ENCODE data around the gene NSMCE3.
"Not testable (repeated sequence)": the region's sequence is repeated elsewhere in the genome, so short reads cannot be mapped to it uniquely, and the experiment has no call there.

NSMCE3 gene

GRCh38 chr15:29241207-29241606 is 28.4 kb downstream of the NSMCE3 start:
- H3K4me2 ChIP-seq (ENCODE audit: low read length) = no peak overlapping the region
- H3K9me3 ChIP-seq (replicated peaks; ENCODE audit: low read length) = no peaks in the 10 kb centered on the region
- no peaks in the 10 kb centered on the region for H3K36me3 ChIP-seq (ENCODE audit: insufficient read depth, low read length)
- H3K27me3 ChIP-seq (ENCODE audit: control insufficient read depth, insufficient read depth, low read length) = no peaks in the 10 kb centered on the region
- H3K4me1 ChIP-seq (ENCODE audit: control insufficient read depth, insufficient read depth, low read length) = no peaks in the 10 kb centered on the region
- no peak overlapping the region for H3K9ac ChIP-seq (ENCODE audit: low read depth, low read length)
- no peak overlapping the region for H3K4me3 ChIP-seq (ENCODE audit: low read length)

DNA sequence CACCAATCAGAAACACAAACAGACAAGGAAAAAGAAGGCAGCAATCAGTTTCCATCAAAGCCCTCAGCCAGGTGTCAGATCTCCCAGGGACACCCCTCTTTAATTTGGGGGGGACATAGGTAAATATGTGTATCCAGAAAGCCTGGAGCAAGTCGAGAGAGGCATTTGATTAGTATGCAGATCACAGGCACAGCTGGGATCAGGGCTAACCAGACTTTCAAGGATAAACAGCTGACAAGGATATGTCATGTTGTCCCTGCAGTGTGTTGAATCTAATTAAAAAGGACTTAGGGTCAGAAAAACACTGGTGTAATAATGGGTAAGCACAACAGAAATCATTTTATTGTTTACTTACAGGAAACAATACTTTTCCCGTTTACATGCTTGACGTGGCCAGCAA is 30.2 kb downstream of the NSMCE3 start:
- Histone ChIP-seq H3K4me2 (ENCODE audit: low read length) (no peak overlapping the region), H3K9me3 (replicated peaks; ENCODE audit: low read length) (no peaks in the 10 kb centered on the region), H3K4me3 (ENCODE audit: low read length) (no peak overlapping the region), H3K9ac (ENCODE audit: low read depth, low read length) (no peak overlapping the region), H3K4me1 (ENCODE audit: control insufficient read depth, insufficient read depth, low read length) (no peaks in the 10 kb centered on the region), H3K27me3 (ENCODE audit: control insufficient read depth, insufficient read depth, low read length) (no peaks in the 10 kb centered on the region), H3K36me3 (ENCODE audit: insufficient read depth, low read length) (no peaks in the 10 kb centered on the region)

GRCh38 chr15:29233566-29233965 is 36.1 kb downstream of the NSMCE3 start:
- Histone ChIP-seq H3K9me3 (replicated peaks; ENCODE audit: low read length) (no peaks in the 10 kb centered on the region), H3K9ac (ENCODE audit: low read depth, low read length) (no peak overlapping the region), H3K4me3 (ENCODE audit: low read length) (no peak overlapping the region), H3K4me1 (ENCODE audit: control insufficient read depth, insufficient read depth, low read length) (no peaks in the 10 kb centered on the region), H3K36me3 (ENCODE audit: insufficient read depth, low read length) (no peaks in the 10 kb centered on the region), H3K27me3 (ENCODE audit: control insufficient read depth, insufficient read depth, low read length) (peaks cover 2% of the 10 kb centered on the region), H3K4me2 (ENCODE audit: low read length) (no peak overlapping the region)

- Histone ChIP-seq H3K27me3 (ENCODE audit: control insufficient read depth, insufficient read depth, low read length) (peaks cover 4% of the 10 kb centered on the region), H3K4me3 (ENCODE audit: low read length) (no peak overlapping the region), H3K9me3 (replicated peaks; ENCODE audit: low read length) (no peaks in the 10 kb centered on the region), H3K4me2 (ENCODE audit: low read length) (no peak overlapping the region), H3K4me1 (ENCODE audit: control insufficient read depth, insufficient read depth, low read length) (no peaks in the 10 kb centered on the region), H3K9ac (ENCODE audit: low read depth, low read length) (no peak overlapping the region), H3K36me3 (ENCODE audit: insufficient read depth, low read length) (no peaks in the 10 kb centered on the region)
Measured at GRCh38 chr15:29226436-29227208, 43.0 kb downstream of the NSMCE3 start.

DNA sequence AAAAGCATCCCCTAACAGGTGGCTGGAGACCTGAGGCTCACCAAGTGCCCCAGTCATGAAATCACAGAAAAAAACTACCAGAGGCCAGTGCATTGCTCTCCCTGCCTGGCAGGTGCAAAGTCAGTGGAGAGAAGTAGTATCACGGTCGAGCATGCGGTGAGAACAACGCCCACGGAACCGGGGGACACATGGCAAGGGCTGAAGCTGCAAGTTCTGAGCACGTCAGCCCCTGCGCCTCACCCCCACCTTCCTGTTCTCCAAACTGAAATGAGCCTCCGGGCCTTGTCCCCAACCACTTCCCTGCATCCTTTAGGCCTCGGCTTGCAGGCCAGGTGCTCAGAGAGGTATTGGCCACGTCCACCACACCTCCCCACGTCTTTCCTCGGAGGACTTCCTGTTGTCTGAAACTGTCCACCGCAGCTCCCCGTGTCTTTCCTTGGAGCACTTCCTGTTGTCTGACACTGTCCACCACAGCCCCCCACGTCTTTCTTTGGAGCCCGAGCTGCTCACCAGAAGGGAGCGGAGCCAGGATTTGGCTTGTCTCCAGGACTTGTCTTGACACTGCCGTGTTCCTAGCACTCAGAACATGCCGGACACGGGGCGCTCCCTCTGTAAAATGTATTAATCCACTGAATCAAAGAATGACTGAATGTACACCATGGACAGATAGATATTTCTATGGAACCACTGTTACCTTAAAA is 43.9 kb downstream of the NSMCE3 start:
- no peaks in the 10 kb centered on the region for H3K36me3 ChIP-seq (ENCODE audit: insufficient read depth, low read length)
- H3K9me3 ChIP-seq (replicated peaks; ENCODE audit: low read length) = no peaks in the 10 kb centered on the region
- no peak overlapping the region for H3K9ac ChIP-seq (ENCODE audit: low read depth, low read length)
- peaks cover 4% of the 10 kb centered on the region for H3K27me3 ChIP-seq (ENCODE audit: control insufficient read depth, insufficient read depth, low read length)
- H3K4me1 ChIP-seq (ENCODE audit: control insufficient read depth, insufficient read depth, low read length) = no peaks in the 10 kb centered on the region
- H3K4me2 ChIP-seq (ENCODE audit: low read length) = no peak overlapping the region
- no peak overlapping the region for H3K4me3 ChIP-seq (ENCODE audit: low read length)

- H3K4me2 ChIP-seq (ENCODE audit: low read length); H3K4me3 ChIP-seq (ENCODE audit: low read length); H3K27me3 ChIP-seq (ENCODE audit: control insufficient read depth, insufficient read depth, low read length); H3K4me1 ChIP-seq (ENCODE audit: control insufficient read depth, insufficient read depth, low read length); H3K9ac ChIP-seq (ENCODE audit: low read depth, low read length); H3K36me3 ChIP-seq (ENCODE audit: insufficient read depth, low read length); H3K9me3 ChIP-seq (replicated peaks; ENCODE audit: low read length): not testable (repeated sequence)
Measured at GRCh38 chr15:29224987-29225363, 44.6 kb downstream of the NSMCE3 start.

DNA sequence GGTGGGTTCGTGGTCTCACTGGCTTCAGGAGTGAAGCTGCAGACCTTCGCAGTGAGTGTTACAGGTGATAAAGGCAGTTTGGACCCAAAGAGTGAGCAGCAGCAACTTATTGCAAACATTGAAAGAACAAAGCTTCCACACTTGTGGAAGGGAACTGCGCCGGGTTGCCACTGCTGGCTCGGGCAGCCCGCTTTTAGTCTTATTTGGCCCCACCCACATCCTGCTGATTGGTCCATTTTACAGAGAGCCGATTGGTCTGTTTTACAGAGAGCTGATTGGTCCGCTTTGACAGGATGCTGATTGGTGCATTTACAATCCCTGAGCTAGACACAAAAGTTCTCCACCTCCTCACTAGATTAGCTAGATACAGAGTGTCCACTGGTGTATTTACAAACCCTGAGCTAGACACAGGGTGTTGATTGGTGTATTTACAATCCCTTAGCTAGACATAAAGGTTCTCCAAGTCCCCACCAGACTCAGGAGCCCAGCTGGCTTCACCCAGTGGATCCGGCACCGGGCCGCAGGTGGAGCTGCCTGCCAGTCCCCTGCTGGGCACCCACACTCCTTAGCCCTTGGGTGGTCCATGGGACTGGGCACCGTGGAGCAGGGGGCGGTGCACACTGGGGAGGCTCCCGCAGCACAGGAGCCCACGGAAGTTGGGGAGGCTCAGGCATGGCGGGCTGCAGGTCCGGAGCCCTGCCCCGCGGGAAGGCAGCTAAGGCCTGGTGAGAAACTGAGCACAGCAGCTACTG is 45.2 kb downstream of the NSMCE3 start:
- H3K9ac ChIP-seq (ENCODE audit: low read depth, low read length); H3K27me3 ChIP-seq (ENCODE audit: control insufficient read depth, insufficient read depth, low read length); H3K4me2 ChIP-seq (ENCODE audit: low read length); H3K36me3 ChIP-seq (ENCODE audit: insufficient read depth, low read length); H3K4me1 ChIP-seq (ENCODE audit: control insufficient read depth, insufficient read depth, low read length); H3K9me3 ChIP-seq (replicated peaks; ENCODE audit: low read length); H3K4me3 ChIP-seq (ENCODE audit: low read length): not testable (repeated sequence)

- Histone ChIP-seq H3K9ac (ENCODE audit: low read depth, low read length) (no peak overlapping the region), H3K4me1 (ENCODE audit: control insufficient read depth, insufficient read depth, low read length) (no peaks in the 10 kb centered on the region), H3K27me3 (ENCODE audit: control insufficient read depth, insufficient read depth, low read length) (peaks cover 4% of the 10 kb centered on the region), H3K36me3 (ENCODE audit: insufficient read depth, low read length) (no peaks in the 10 kb centered on the region), H3K4me3 (ENCODE audit: low read length) (no peak overlapping the region), H3K4me2 (ENCODE audit: low read length) (no peak overlapping the region), H3K9me3 (replicated peaks; ENCODE audit: low read length) (no peaks in the 10 kb centered on the region)
Measured at GRCh38 chr15:29223640-29224039, 46.0 kb downstream of the NSMCE3 start.

GRCh38 chr15:29222129-29222853 is 47.3 kb downstream of the NSMCE3 start:
- Histone ChIP-seq H3K4me3 (ENCODE audit: low read length) (no peak overlapping the region), H3K4me2 (ENCODE audit: low read length) (no peak overlapping the region), H3K27me3 (ENCODE audit: control insufficient read depth, insufficient read depth, low read length) (peaks cover 4% of the 10 kb centered on the region), H3K36me3 (ENCODE audit: insufficient read depth, low read length) (no peaks in the 10 kb centered on the region), H3K9me3 (replicated peaks; ENCODE audit: low read length) (no peaks in the 10 kb centered on the region), H3K9ac (ENCODE audit: low read depth, low read length) (no peak overlapping the region), H3K4me1 (ENCODE audit: control insufficient read depth, insufficient read depth, low read length) (no peaks in the 10 kb centered on the region)

DNA sequence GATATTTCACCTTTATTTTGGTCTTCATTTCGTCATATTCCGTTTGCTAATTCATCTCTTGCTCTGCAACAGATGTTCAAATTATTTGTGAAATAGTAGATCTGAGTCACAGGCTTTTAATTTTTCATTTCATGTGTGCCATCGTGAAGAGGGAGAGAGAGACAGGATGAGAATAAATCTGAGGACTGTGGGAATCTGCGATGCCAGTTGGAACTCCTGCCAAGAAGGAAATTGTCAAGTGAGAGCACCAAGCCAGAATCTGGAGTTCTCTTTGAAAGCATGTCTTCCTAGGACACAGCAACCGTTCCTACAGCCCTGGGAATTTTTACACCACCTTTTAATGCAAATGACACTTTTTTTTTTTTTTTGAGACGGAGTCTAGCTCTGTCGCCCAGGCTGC is 48.8 kb downstream of the NSMCE3 start:
- H3K9ac ChIP-seq (ENCODE audit: low read depth, low read length) = no peak overlapping the region
- no peaks in the 10 kb centered on the region for H3K9me3 ChIP-seq (replicated peaks; ENCODE audit: low read length)
- H3K36me3 ChIP-seq (ENCODE audit: insufficient read depth, low read length) = no peaks in the 10 kb centered on the region
- H3K4me3 ChIP-seq (ENCODE audit: low read length) = no peak overlapping the region
- H3K4me2 ChIP-seq (ENCODE audit: low read length) = no peak overlapping the region
- H3K4me1 ChIP-seq (ENCODE audit: control insufficient read depth, insufficient read depth, low read length) = no peaks in the 10 kb centered on the region
- no peaks in the 10 kb centered on the region for H3K27me3 ChIP-seq (ENCODE audit: control insufficient read depth, insufficient read depth, low read length)

GRCh38 chr15:29216955-29217354 is 52.7 kb downstream of the NSMCE3 start:
- no peaks in the 10 kb centered on the region for H3K9me3 ChIP-seq (replicated peaks; ENCODE audit: low read length)
- no peak overlapping the region for H3K9ac ChIP-seq (ENCODE audit: low read depth, low read length)
- no peak overlapping the region for H3K4me3 ChIP-seq (ENCODE audit: low read length)
- H3K36me3 ChIP-seq (ENCODE audit: insufficient read depth, low read length) = no peaks in the 10 kb centered on the region
- H3K27me3 ChIP-seq (ENCODE audit: control insufficient read depth, insufficient read depth, low read length) = no peaks in the 10 kb centered on the region
- no peaks in the 10 kb centered on the region for H3K4me1 ChIP-seq (ENCODE audit: control insufficient read depth, insufficient read depth, low read length)
- H3K4me2 ChIP-seq (ENCODE audit: low read length) = no peak overlapping the region
